Mucosa of descending colon (tissue), 3 donors: Measurements from ENCODE around the gene EPHA3. TPM values are rescaled to one million over a fixed set of nuclear protein-coding genes. Genes with fewer than 3 reads are reported as not detected.

ENCODE experiments used
- ATAC-seq: fragments of 200-7000 bp; cut with Tn5 transposase; one replicate; pipeline ENCODE4 v1.9.1; 2020; ENCODE audit warnings: mild to moderate bottlenecking, moderate library complexity
- DNase-seq, 3 donors: peaks; one replicate each; pipeline ENCODE4 v3.0.0-alpha.2; 2020
- H3K36me3 ChIP-seq: fragments of 200-600 bp; one replicate; pipeline ENCODE4 v1.8.0; 2021; ENCODE audit warnings: low read depth, mild to moderate bottlenecking
- H3K4me1 ChIP-seq: fragments of 200-600 bp; one replicate; pipeline ENCODE4 v1.8.0; 2021; ENCODE audit warnings: low read depth, mild to moderate bottlenecking
- H3K4me3 ChIP-seq: fragments of 200-600 bp; one replicate; pipeline ENCODE4 v1.8.0; 2021; ENCODE audit warnings: mild to moderate bottlenecking
- H3K9me3 ChIP-seq: fragments of 200-600 bp; one replicate; pipeline ENCODE4 v1.8.0; 2021; ENCODE audit warnings: mild to moderate bottlenecking
- CTCF ChIP-seq: fragments of 200-600 bp; IDR thresholded peaks from one replicate; pipeline ENCODE4 v1.8.0; 2022; ENCODE audit warnings: antibody characterized with exemption, mild to moderate bottlenecking
- intact Hi-C, 2 donors: fragments of 100-400 bp; cut with DNase I in 1 of 2; cut with micrococcal nuclease in 1 of 2; formaldehyde crosslinking; loops; one replicate each; pipeline versions ENCODE4 v1.11.0 to v1.11.1; 2022; cut with DNase I, micrococcal nuclease
- total RNA-seq, 3 donors: library from RNA; stranded (reverse); fragmentation: NEBNext Ultra II Directional in 2 of 3; extraction: Animal tissue kit (Norgen Biotek cat#: 25700) in 2 of 3; gene quantifications; one replicate each; pipeline versions ENCODE4 v1.2.1 to v1.2.4, GENCODE V29; 2021 to 2023
- donor health status: DM: no; HTN: no; CAD: no; lungs with moderate emphysema.
- donor health status: DM: no; HTN: no; CAD: no.
- donor health status: DM: no; HTN: yes; CAD: no.

Gene EPHA3
- total RNA-seq, 3 donors from 2014 or later, result 1.0 to 6.6 (median 2.0) TPM

GRCh38 chr3:89212619-89213018 is 105.2 kb downstream of the EPHA3 start:
- ATAC-seq (no peak), DNase-seq (no peak)
- H3K9me3 ChIP-seq, result no peaks in the 10 kb centered on the region
- H3K4me3 ChIP-seq, result no peak overlapping the region
- H3K36me3 ChIP-seq, result no peaks in the 10 kb centered on the region
- TF ChIP-seq CTCF, result no peak
- intact Hi-C loops, result no loop called here
- no peaks in the 10 kb centered on the region for H3K4me1 ChIP-seq

DNA sequence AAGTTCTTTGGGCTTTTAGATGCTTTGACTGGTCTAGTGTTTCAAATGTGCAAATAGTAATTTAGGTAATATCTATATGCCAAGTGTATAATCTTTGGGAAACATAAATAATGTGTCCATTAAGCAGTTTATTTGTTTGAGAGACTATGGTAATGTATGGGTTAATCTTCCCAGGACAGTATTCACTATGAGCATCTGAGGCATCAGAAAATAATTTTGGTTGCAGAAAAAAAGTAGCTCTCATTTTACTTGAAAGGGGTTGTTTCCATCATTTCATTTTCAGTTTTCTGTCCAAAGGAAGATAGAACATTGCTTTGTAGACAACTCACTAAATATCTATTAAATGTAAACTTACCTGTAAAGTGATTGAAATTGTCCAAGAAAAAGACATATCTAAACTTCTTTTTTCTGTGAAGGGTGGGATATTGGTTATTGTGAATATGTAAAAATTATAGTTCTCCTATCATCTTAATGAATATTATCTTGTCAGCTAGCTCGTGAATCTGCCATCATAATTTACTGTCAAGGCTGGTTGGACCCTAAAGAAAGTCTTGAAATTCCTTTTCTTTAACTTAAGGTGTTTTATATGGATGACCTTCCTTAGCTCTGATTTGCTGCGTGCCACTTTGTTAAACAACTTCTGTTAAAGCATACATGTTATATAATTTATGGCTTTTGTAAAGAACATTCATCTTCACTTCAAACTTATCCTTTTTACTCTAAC is 108.8 kb downstream of the EPHA3 start:
- ATAC-seq, result no peak
- Histone ChIP-seq H3K36me3 (no peaks in the 10 kb centered on the region), H3K4me1 (no peaks in the 10 kb centered on the region), H3K4me3 (no peak overlapping the region), H3K9me3 (no peaks in the 10 kb centered on the region)
- no peak for DNase-seq
- intact Hi-C loops, result no loop called here
- TF ChIP-seq CTCF, result no peak

DNA sequence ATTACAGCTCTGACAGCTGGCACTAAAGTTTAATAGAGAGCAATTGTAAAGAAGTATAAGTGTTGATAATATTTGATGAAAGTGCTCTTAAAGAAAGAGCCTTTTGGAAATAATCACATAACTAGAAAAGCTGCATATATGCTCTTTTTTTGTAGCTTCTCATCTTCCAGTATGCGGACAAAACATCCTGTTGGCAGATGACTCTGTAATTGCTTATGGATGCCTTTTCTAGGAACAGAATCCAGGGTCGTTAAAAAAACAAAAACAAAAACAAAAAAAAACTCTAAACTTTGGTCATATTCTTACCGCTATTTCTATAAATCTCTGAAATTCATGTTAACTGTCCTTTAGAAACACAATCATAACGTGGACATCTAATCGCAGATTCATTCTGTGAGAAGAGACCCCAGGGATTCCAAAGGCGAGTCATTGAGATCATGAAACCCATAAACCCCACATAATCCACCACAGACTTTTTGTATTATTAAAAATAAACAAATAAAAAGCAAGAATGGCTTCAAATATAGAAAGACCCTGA is 109.8 kb downstream of the EPHA3 start:
- no peak for DNase-seq
- TF ChIP-seq CTCF, result no peak
- intact Hi-C loops, result no loop called here
- Histone ChIP-seq H3K4me3 (no peak overlapping the region), H3K4me1 (no peaks in the 10 kb centered on the region), H3K9me3 (no peaks in the 10 kb centered on the region), H3K36me3 (no peaks in the 10 kb centered on the region)
- ATAC-seq, result no peak

GRCh38 chr3:89221924-89222323 is 114.5 kb downstream of the EPHA3 start:
- Histone ChIP-seq H3K4me3 (no peak overlapping the region), H3K4me1 (no peaks in the 10 kb centered on the region), H3K9me3 (no peaks in the 10 kb centered on the region), H3K36me3 (no peaks in the 10 kb centered on the region)
- ATAC-seq (no peak), DNase-seq (no peak)
- intact Hi-C loops, result no loop called here
- TF ChIP-seq CTCF, result no peak

GRCh38 chr3:89223188-89223587 is 115.8 kb downstream of the EPHA3 start:
- Histone ChIP-seq H3K4me1 (no peaks in the 10 kb centered on the region), H3K4me3 (no peak overlapping the region), H3K36me3 (no peaks in the 10 kb centered on the region), H3K9me3 (no peaks in the 10 kb centered on the region)
- intact Hi-C loops, result no loop called here
- ATAC-seq (no peak), DNase-seq (no peak)
- TF ChIP-seq CTCF, result no peak
